Fibroblast of peridontal ligament (primary cell): Measurements from ENCODE around the gene RAB40C.
A peak's percentile ranks its signal among the peaks of the same experiment; 100 is the strongest.

ENCODE experiments used
- DNase-seq: peaks from one replicate; pipeline ENCODE4 v3.0.0-alpha.2; 2010; ENCODE audit errors: extremely low read depth

Gene RAB40C

GRCh38 chr16:589658-590187 is at the start of gene RAB40C:
RAB40C (plus strand) TSS chr16:590066; CDS start chr16:590292, 226 bp downstream.
- peak; percentile 96 for DNase-seq

GRCh38 chr16:540645-541340 is 49.1 kb upstream of the RAB40C start:
- DNase-seq = no peak

GRCh38 chr16:543301-544164 is 46.3 kb upstream of the RAB40C start:
- no peak for DNase-seq

GRCh38 chr16:544517-544916 is 45.3 kb upstream of the RAB40C start:
- DNase-seq = no peak

GRCh38 chr16:546909-547770 is 42.7 kb upstream of the RAB40C start:
- no peak for DNase-seq

GRCh38 chr16:548586-548985 is 41.3 kb upstream of the RAB40C start:
- DNase-seq = no peak

GRCh38 chr16:549544-550263 is 40.2 kb upstream of the RAB40C start:
- DNase-seq = no peak

GRCh38 chr16:551210-551609 is 38.7 kb upstream of the RAB40C start:
- no peak for DNase-seq

GRCh38 chr16:552171-552570 is 37.7 kb upstream of the RAB40C start:
- no peak for DNase-seq

- DNase-seq = no peak
Measured at GRCh38 chr16:553601-554296, 36.1 kb upstream of the RAB40C start.

- DNase-seq = no peak
Measured at GRCh38 chr16:554297-554621, 35.6 kb upstream of the RAB40C start.

- DNase-seq = peak; percentile 52
Measured at GRCh38 chr16:554640-555365, 35.1 kb upstream of the RAB40C start.

- DNase-seq = no peak
Measured at GRCh38 chr16:555528-556473, 34.1 kb upstream of the RAB40C start.

GRCh38 chr16:556474-557173 is 33.2 kb upstream of the RAB40C start:
- DNase-seq = no peak

- DNase-seq = no peak
Measured at GRCh38 chr16:557463-558297, 32.2 kb upstream of the RAB40C start.

GRCh38 chr16:558298-559020 is 31.4 kb upstream of the RAB40C start:
- DNase-seq = no peak

GRCh38 chr16:559021-559380 is 30.9 kb upstream of the RAB40C start:
- DNase-seq = no peak
